Endometrial microvascular endothelial cells (primary cell): Measurements from ENCODE around the gene FLAD1. TPM values are rescaled to one million over a fixed set of nuclear protein-coding genes. Genes with fewer than 3 reads are reported as not detected.

Source experiments
- in situ Hi-C: cut with HindIII; loops from 2 replicates; pipeline ENCODE4 v1.10.0; 2017; ENCODE audit warnings: low sequenced_read_pairs, low pct_unique_long_range_greater_than_20kb; ENCODE audit errors: inconsistent ontology term
- total RNA-seq: library from RNA; depleted of rRNA; stranded (reverse); fragments of >200 nt; gene quantifications from one replicate; pipeline ENCODE4 v1.2.3, GENCODE V29; 2015; ENCODE audit errors: inconsistent ontology term

FLAD1 gene
- total RNA-seq, 1 donor from 2014 or later = 47.9 TPM

GRCh38 chr1:154948079-154948478 is 35.1 kb upstream of the FLAD1 start:
- in situ Hi-C loops = no loop called here

- in situ Hi-C loops = no loop called here
These were observed 31.1 kb upstream of the FLAD1 start for GRCh38 chr1:154951901-154952657.

- in situ Hi-C loops = no loop called here
These were observed 30.5 kb upstream of the FLAD1 start for GRCh38 chr1:154952664-154953063.

GRCh38 chr1:154953611-154954038 is 29.5 kb upstream of the FLAD1 start:
- in situ Hi-C loops = no loop called here

- in situ Hi-C loops = no loop called here
These were observed 28.6 kb upstream of the FLAD1 start for GRCh38 chr1:154954541-154954940.

- in situ Hi-C loops = no loop called here
These were observed 28.0 kb upstream of the FLAD1 start for GRCh38 chr1:154955039-154955717.

- in situ Hi-C loops = no loop called here
These were observed 27.2 kb upstream of the FLAD1 start, which contains the start of gene PBXIP1 for GRCh38 chr1:154955718-154956543. PBXIP1 (minus strand) TSS chr1:154956099; CDS start chr1:154953721, 2,378 bp downstream.

GRCh38 chr1:154956544-154956941 is 26.6 kb upstream of the FLAD1 start:
- in situ Hi-C loops = no loop called here

- in situ Hi-C loops = no loop called here
These were observed 26.0 kb upstream of the FLAD1 start for GRCh38 chr1:154957091-154957657.

GRCh38 chr1:154958036-154958435 is 25.1 kb upstream of the FLAD1 start:
- in situ Hi-C loops = no loop called here

- in situ Hi-C loops = no loop called here
These were observed 24.3 kb upstream of the FLAD1 start for GRCh38 chr1:154958681-154959425.

- in situ Hi-C loops = no loop called here
These were observed 23.7 kb upstream of the FLAD1 start for GRCh38 chr1:154959426-154959780.

- in situ Hi-C loops = no loop called here
These were observed 22.6 kb upstream of the FLAD1 start for GRCh38 chr1:154960446-154961136.

GRCh38 chr1:154961207-154962155 is 21.7 kb upstream of the FLAD1 start, which contains the start of gene PYGO2:
PYGO2 (minus strand) TSS chr1:154961782; CDS start chr1:154961576, 206 bp downstream.
- in situ Hi-C loops = no loop called here

GRCh38 chr1:154962156-154962749 is 20.9 kb upstream of the FLAD1 start:
- in situ Hi-C loops = no loop called here

- in situ Hi-C loops = no loop called here
These were observed 20.3 kb upstream of the FLAD1 start for GRCh38 chr1:154962795-154963330.
